GM19193 (cell line): ENCODE measurements around the gene ETFBKMT.

Experiments
- POLR2A ChIP-seq: IDR thresholded peaks from 4 replicates; pipeline ENCODE4 v1.6.1; 2011; ENCODE audit not compliant: insufficient read depth, insufficient read length; ENCODE audit errors: extremely low read depth

ETFBKMT gene

DNA sequence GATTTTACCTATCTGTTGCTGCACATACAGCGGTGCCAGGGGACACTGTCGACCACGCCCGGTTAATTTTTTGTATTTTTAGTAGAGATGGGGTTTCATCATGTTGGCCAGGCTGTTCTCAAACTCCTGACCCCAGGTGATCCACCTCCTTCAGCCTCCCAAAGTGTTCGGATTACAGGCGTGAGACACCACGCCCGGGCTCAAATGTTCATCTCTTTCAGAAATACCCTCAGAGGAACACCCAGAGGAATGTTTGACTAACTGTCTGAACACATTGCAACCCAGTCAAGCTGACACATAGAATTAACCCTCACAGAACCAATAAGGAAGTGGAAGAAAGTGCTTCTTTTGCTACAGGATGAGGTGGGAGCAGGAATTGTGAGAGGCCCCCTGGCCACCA is 15.0 kb upstream of the ETFBKMT start:
- no peak for TF ChIP-seq POLR2A

DNA sequence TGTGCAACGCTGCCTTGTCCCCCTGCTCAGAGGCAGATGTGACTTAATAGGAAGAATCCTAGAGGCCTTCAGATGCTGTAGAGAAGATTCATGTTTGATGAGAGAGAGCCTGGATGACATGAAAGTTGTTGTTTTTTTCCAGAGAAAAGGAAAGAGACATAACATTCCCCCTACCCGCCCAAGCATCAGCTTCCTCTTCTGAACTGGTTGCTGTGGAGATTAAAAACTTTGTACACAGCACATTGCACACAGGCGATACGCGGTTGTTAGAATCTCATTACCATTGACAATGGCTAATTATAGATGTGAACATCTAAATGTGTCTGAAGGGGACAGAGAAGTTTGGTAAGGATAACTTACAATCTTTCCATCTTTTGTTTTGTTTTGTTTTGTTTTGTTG is 13.6 kb upstream of the ETFBKMT start:
- no peak for TF ChIP-seq POLR2A

DNA sequence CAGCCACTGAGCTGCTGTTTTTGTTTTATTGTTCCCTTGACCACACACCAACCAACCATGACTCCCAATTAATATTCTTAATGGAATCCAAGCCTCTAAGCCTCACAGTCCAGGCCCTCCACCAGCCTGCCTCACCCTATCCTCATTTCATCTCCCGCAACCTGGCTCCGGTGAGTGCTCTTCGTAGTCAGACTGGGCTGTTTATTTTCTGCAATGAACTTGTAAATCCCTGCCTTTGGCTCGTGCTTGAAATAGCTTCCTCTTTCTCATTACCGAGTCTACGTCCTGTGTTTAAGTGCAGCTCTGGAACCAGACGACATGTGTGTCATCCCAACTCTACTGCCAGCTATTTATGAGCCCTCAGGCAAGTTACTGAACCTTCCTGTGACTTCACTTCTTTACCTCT is 12.4 kb upstream of the ETFBKMT start:
- no peak for TF ChIP-seq POLR2A

DNA sequence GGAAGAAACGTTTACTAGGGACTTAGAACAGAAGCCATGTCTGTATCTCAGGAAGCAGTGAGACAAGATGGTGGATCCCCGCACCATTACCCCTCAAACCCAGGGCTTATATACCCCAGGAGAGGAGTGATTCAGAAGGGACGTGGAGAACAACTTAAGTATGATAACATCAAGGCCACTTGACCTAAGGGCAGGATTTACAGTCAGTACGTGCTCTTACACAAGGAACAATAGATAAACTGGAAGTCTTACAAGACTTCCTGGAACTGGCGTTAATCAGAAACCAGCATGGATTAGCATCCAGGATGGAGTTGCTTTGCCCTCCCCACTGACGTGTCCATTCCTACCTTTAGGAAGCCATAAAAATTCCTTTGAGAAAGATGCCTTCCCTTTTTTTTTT is 8.6 kb upstream of the ETFBKMT start:
- no peak for TF ChIP-seq POLR2A

DNA sequence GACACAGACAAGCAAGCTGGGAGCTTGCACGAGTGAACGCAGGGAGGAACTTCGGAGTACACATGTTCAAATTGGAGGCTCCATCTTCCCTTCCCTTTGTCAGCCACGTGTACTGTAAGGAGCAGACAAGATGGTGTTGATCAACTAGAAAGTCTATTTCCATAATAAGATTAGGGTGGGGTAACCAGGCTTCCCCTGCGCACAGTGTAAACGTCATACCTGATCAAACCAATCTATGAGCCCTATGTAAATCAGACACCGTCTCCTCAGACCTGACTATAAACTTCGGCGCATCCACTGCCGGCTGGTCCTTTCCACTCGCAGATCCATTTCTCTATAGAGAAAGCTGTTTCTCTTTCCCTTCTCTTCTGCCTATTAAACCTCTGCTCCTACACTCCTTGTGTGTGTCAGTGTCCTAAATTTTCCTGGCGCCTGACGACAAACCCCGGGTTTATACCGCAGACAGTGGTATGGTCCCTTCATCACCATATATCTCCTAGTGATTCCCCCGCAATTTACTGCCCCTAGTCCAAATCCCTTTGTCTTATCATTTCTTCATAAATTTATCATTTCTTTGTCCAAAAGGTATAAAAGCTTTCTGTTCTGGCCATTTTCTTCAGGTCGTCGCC is 7.5 kb upstream of the ETFBKMT start:
- TF ChIP-seq POLR2A = no peak

DNA sequence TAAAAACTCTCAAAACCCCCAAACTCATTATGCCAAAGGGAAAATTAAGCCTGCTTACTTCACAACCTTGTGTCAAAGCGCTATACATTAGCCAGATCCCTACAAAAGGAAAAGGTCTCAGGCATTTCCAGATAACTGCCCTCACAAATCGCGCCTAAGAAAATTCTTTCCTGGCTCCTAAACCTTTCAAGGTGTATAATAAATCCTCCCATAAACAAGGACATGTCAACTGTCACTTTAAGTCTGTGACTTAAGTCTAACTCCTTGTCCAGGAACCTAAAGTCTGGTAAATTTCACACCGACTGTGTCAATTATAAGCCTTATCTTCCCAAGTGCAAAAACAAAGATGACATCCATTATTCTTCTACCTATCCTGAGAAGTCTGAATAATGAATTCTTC is 4.3 kb upstream of the ETFBKMT start:
- TF ChIP-seq POLR2A = no peak

DNA sequence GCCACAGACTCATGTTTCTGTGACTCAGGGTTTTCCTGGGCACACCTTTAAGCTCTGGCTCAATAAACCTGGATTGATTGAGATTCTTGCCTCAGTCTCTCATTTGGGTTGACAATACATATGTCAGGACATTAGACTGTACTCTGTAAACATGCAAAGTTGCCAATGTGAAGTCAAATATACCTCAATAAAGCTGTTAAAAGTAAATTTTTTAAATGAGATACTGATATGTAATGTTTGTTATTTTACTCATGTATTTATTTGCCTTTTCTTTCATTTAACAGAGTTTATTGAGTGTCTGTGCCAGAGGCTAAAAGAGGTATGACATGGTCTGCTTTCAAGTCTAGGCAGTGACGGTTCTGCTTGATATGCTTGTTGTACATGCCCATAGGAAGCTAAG is 3.7 kb upstream of the ETFBKMT start:
- no peak for TF ChIP-seq POLR2A

DNA sequence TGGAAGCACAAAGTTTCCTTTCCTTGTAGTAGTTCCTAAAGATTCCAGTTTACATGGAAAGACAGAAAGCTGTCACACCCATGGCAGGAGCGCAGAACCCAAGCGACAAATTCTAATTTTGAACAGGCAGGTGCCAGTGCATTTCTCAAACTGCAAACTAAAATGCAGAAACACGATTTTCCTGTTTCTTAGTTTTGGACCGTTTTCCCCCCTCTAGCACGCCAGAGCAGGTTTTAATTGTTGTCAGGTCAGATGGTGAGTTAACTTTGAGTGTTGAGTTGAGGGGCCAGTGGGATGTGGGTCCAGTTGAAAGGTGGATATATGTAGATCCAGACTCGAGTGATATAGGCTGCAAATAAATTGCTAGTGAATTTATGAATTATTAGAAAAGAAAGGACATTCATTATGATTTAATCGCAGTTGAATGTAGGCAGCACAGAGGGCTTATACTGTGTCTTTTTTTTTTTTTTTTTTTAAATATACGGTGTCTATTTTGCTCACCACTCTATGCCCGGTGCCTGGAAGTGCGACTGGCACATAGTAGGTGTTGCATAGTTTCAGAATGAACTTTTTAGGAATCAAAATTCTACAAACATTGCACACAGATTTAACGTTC is 909 bp upstream of the ETFBKMT start:
- no peak for TF ChIP-seq POLR2A

DNA sequence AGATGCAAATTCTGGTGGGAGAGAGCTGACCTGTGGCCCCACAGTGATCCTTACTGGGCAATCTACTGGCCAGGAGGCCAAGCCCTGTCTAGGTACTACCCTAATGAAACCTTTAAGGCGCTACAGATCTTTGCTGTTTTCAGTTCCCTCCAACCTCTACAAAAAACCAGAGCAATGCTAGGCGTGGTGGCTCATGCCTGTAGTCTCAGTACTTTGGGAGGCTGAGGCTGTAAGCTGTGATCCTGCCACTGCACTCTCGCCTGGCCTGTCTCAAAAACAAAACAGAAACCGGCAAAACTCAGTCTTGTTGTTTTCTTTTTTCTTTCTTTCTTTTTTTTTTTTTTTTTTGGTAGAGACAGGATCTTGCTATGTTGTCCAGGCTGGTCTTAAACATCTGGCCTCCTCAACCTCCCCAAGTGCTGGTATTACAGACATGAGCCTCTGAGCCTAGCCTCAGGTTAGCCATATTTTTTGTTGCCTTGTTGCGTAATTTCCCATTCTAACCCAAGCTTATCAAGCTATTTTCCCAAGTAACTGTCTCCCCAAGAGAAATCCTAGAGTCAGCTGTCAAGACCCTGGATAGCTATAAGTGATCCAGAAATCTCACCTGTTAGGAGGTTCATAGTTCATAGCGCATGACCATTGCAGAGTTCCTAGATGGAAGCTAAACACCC is 2.8 kb downstream of the ETFBKMT start:
- TF ChIP-seq POLR2A = no peak

DNA sequence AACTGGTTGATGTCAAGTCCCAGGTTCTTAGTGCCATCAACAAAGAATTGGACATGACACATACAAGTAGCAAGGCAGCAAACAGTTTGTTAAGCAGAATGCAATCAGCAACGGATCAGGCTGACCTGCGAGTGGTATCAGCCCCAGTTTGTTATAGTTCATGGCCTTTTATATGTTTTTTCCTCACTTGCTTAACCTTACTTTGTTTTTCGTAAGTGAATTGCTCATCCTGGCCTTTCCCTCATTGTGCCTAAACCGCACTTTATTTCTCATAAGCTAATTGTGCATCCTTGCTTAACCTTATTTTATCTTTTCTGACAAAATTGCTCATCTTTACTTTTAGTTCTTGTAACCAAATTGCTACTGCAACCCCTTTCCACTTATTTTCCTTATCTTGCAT is 4.1 kb downstream of the ETFBKMT start:
- no peak for TF ChIP-seq POLR2A

DNA sequence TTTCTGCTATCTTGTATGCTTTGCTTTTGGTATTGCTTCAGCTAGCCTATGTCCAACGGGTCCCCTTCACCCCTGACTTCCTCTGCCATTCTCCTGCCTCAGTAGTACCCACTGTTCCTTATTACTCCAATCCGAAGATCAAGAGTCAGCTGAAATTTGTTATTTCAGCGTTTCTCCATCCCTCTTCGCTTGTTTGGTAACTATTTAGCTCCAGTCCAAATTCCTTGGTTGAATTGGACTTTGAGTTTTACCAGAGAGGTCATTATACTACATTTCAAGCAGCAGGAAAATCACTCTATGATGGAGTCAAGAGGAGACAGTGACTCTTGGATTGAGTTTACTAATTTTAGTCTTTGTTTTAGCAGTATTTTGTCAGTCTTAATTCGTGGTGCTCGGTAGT is 4.5 kb downstream of the ETFBKMT start:
- TF ChIP-seq POLR2A = no peak

DNA sequence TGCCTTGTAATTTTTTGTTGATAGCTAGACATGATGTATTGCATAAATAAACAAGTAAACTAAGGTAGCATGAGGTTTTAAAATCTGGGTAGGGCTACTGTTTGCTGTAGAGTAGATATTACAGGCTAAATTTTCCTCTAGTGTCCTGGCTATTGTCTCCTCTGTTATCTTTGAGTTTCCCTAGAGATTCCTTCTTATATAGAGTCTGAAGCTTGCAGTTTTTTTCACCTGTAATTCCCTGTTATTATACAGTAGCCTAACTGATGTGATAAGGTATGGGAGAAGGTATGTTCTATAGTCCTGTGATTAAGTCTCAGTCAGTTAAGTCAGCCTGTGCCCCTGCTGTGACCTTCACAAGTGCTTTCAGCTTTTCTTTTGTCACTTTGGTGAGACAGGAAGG is 9.5 kb downstream of the ETFBKMT start:
- no peak for TF ChIP-seq POLR2A

DNA sequence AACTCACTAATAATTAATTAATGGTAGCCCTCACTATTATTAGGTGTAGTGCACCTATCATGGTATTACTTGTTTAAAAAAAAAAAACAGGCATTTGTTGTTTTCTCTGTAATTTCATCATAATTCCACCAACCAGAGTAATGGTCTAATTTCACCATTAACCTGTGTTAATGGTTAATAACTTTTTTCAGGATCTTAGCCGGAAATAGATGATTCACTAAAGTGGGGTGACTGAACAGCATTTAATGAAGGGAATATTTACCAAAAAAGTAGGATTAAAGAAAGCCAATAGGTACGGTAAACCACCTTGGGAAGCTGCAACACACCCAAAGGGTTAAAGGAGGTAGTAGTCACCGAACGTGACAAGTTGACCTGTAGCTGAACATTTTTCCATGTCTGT is 13.0 kb downstream of the ETFBKMT start:
- no peak for TF ChIP-seq POLR2A

DNA sequence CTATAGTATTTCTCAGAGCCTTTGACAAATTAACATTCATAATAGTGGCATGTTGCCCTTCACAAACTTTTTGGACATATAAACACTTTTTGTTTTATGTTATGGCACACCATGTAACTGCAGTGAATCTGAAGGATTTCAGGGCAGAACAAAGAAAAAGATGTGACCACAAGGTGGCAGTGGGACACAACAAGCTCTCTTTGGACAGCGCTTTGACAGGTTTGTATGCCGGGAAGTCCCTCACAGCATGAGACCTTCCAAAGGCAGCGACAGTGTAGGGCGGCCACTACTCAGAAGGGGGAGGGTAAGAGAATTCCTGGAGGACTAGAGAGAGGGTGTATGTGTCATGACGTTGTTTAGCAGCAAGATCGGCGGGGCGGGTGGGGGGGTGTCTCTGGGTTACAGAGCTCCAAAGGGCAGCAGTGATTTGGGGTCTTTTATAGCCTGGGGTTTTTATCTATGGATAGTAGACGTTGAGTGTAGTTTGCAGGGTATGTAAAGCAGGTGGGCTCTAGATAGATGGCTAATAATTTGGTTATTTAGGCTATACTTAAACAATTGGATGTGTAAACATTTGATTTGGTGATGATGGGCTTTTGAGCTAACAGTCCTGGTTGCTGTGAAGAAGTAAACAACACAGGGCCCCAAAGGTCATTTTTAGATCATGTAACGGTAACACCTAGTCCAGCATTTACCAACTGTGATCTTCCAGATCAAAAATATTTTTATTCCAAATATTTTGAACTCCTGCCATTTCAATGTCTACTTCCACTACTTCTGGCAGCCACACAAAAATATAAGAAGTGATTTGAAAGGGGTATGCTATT is 22.9 kb downstream of the ETFBKMT start:
- no peak for TF ChIP-seq POLR2A

DNA sequence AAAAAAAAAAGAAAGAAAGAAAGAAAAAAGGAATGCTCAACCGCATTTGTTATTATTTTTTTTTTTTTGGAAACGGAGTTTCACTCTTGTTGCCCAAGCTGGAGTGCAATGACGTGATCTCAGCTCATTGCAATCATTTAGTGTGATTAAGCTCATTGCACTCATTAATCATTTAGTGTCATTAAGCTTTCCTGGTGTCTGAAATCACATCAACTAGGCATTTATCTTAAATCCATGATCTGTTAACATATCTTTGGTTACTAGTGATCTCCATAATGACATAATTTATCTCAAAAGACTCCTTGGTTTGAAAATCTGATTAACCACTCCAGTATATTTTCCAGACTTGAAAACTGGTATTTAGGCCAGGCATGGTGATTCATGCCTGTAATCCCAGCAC is 26.3 kb downstream of the ETFBKMT start:
- no peak for TF ChIP-seq POLR2A
